Fibroblast of pulmonary artery (primary cell): ENCODE results near the gene PRICKLE4.

Experiments
- DNase-seq: peaks from one replicate; pipeline ENCODE4 v3.0.0-alpha.2; 2010; ENCODE audit warnings: low read depth
- H3K4me3 ChIP-seq: replicated peaks from 2 replicates; pipeline ENCODE4 v1.5.1; 2011; ENCODE audit warnings: low read depth, mild to moderate bottlenecking, control low read depth, low read length, moderate library complexity
- CTCF ChIP-seq: IDR thresholded peaks from 2 replicates; pipeline ENCODE4 v1.5.1; 2011; ENCODE audit warnings: mild to moderate bottlenecking, control low read depth, low read length, inconsistent platforms; ENCODE audit errors: missing control alignments

Gene PRICKLE4

GRCh38 chr6:41747256-41748101 is 33.1 kb upstream of the PRICKLE4 start, which contains the start of gene PGC:
Gene PGC, minus strand, starts transcription at chr6:41747397. Its CDS starts 63 bp downstream, at chr6:41747334.
- no peak within 1 kb of the TSS for H3K4me3 ChIP-seq
- peak; percentile 34 for DNase-seq
- no peak for TF ChIP-seq CTCF

- DNase-seq = no peak
- no peak for TF ChIP-seq CTCF
Measured at GRCh38 chr6:41748102-41748477, 32.5 kb upstream of the PRICKLE4 start.

GRCh38 chr6:41748542-41748941 is 32.0 kb upstream of the PRICKLE4 start:
- H3K4me3 ChIP-seq = no peak overlapping the region
- no peak for DNase-seq
- no peak for TF ChIP-seq CTCF

More at GRCh38 chr6:41748102-41748477, 32.5 kb upstream of the PRICKLE4 start:
- no peak overlapping the region for H3K4me3 ChIP-seq

- H3K4me3 ChIP-seq = no peak overlapping the region
- DNase-seq = no peak
- no peak for TF ChIP-seq CTCF
Measured at GRCh38 chr6:41750374-41750773, 30.2 kb upstream of the PRICKLE4 start.

GRCh38 chr6:41755895-41756294 is 24.7 kb upstream of the PRICKLE4 start:
- H3K4me3 ChIP-seq = no peak overlapping the region
- no peak for TF ChIP-seq CTCF
- DNase-seq = no peak

- no peak for DNase-seq
- no peak overlapping the region for H3K4me3 ChIP-seq
- no peak for TF ChIP-seq CTCF
Measured at GRCh38 chr6:41756354-41756753, 24.2 kb upstream of the PRICKLE4 start.

GRCh38 chr6:41757271-41757670 is 23.3 kb upstream of the PRICKLE4 start:
- TF ChIP-seq CTCF = no peak
- no peak overlapping the region for H3K4me3 ChIP-seq
- no peak for DNase-seq
